CD4-positive, CD25-positive, alpha-beta regulatory T cell (primary cell): ENCODE results near the gene UBR7. TPM values are rescaled to one million over a fixed set of nuclear protein-coding genes. Genes with fewer than 3 reads are reported as not detected.
"Not testable (repeated sequence)": the region's sequence is repeated elsewhere in the genome, so short reads cannot be mapped to it uniquely, and the experiment has no call there.

Experiments used
- ATAC-seq, 2 donors: fragments of 150-1000 bp; cut with Tn5 transposase; one replicate each; pipeline ENCODE4 v1.10.0; 2021; ENCODE audit warnings: low read depth in 2 of 2, moderate number of reproducible peaks in 2 of 2, moderate library complexity in 1 of 2
- DNase-seq, 3 donors: peaks; one replicate each; pipeline versions ENCODE4 v3.0.0 to v3.0.0-alpha.2; 2012 to 2022; ENCODE audit warnings: mixed read lengths in 1 of 3
- H3K27ac ChIP-seq: one replicate; pipeline ENCODE4 v1.7.0; 2013; ENCODE audit warnings: mild to moderate bottlenecking, low read length; ENCODE audit not compliant: insufficient read depth, poor library complexity, severe bottlenecking
- H3K27me3 ChIP-seq: one replicate; pipeline ENCODE4 v1.7.0; 2013; ENCODE audit warnings: low read length; ENCODE audit not compliant: control insufficient read depth, insufficient read depth
- H3K36me3 ChIP-seq: one replicate; pipeline ENCODE4 v1.7.0; 2013; ENCODE audit warnings: mild to moderate bottlenecking, low read length, moderate library complexity; ENCODE audit not compliant: control insufficient read depth, insufficient read depth
- H3K4me1 ChIP-seq: 2 replicates; pipeline ENCODE4 v1.7.0; 2013; ENCODE audit warnings: mild to moderate bottlenecking, low read length; ENCODE audit not compliant: insufficient read depth, control insufficient read depth, poor library complexity, severe bottlenecking
- H3K4me3 ChIP-seq: one replicate; pipeline ENCODE4 v1.7.0; 2013; ENCODE audit warnings: low read depth, mild to moderate bottlenecking, low read length, moderate library complexity
- H3K9me3 ChIP-seq, 2 experiments: 1 replicate in 1 of 2; 2 replicates in 1 of 2; pipeline ENCODE4 v1.7.0; 2013; ENCODE audit warnings: low read length in 2 of 2, mild to moderate bottlenecking in 1 of 2, moderate library complexity in 1 of 2; ENCODE audit not compliant: control insufficient read depth in 2 of 2
- H3K27ac Mint-ChIP-seq, 3 donors: one replicate each; pipeline ENCODE4 v1.8.0; 2020 to 2022; ENCODE audit warnings: mild to moderate bottlenecking in 3 of 3, mixed read lengths in 3 of 3, moderate library complexity in 2 of 3
- H3K27me3 Mint-ChIP-seq: one replicate; pipeline ENCODE4 v1.8.0; 2022; ENCODE audit warnings: mild to moderate bottlenecking, mixed read lengths
- H3K36me3 Mint-ChIP-seq: one replicate; pipeline ENCODE4 v1.8.0; 2020; ENCODE audit warnings: mixed read lengths
- H3K4me1 Mint-ChIP-seq, 4 donors: one replicate each; pipeline ENCODE4 v1.8.0; 2020 to 2022; ENCODE audit warnings: mixed read lengths in 4 of 4, mild to moderate bottlenecking in 1 of 4
- H3K4me3 Mint-ChIP-seq, 4 donors: one replicate each; pipeline ENCODE4 v1.8.0; 2020 to 2022; ENCODE audit warnings: mild to moderate bottlenecking in 4 of 4, mixed read lengths in 4 of 4, moderate library complexity in 3 of 4
- H3K9me3 Mint-ChIP-seq, 7 donors: one replicate each; pipeline ENCODE4 v1.8.0; 2020 to 2022; ENCODE audit warnings: mixed read lengths in 7 of 7, mild to moderate bottlenecking in 3 of 7, moderate library complexity in 2 of 7
- polyA plus RNA-seq, 4 donors: library from polyadenylated mRNA; unstranded; fragments of 300-500 nt; fragmentation: Illumina TruSeq; gene quantifications; one replicate each; pipeline ENCODE4 v1.2.3, GENCODE V29; 2021
- total RNA-seq: library from RNA; stranded (reverse); gene quantifications from one replicate; pipeline ENCODE4 v1.2.3, GENCODE V29; 2022

UBR7 gene
- total RNA-seq (13.2 TPM), polyA plus RNA-seq (10 to 100 TPM; 36.2 to 45.4 (median 38.2) TPM)

DNA sequence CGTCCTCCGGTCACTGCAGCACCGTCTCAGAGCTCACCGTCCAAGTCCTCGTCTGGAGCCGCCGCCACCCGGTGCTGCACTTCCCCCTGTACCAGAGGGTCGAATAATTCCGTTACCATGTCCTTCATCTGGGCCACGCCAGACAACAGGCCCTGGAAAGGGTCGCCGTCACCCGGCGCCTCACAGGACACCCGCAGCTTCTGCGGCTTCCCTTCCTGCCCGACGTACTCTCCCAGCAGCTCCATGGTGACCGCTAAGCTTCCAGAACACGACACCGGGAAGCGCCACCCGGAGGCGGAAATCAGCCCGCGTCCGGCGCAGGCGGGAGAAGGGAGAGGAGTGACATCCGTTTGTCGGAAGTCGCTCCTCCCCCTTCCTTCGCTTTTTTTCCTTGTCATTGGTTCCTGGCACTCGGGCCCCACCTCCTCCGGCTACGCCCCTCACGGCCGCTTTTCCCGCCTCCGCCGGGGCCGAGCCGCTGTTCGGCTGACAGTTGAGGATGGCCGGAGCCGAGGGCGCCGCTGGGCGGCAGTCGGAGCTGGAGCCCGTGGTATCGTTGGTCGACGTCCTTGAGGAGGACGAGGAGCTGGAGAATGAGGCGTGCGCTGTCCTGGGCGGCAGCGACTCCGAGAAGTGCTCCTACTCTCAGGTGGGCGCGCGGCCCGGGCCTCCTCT, at the start of gene UBR7, which contains the start of gene GON7:
Gene UBR7, plus strand, starts transcription at position 464 of the 675 bp plus-strand sequence. Its CDS starts 36 bp downstream, at position 500.
Gene GON7, minus strand, starts transcription at position 273 of the 675 bp plus-strand sequence. Its CDS starts 28 bp downstream, at position 245.
- Histone ChIP-seq H3K36me3 (peaks cover 9% of the 10 kb centered on the region), H3K27me3 (no peaks in the 10 kb centered on the region), H3K9me3 (no peaks in the 10 kb centered on the region), H3K4me3 (peak within 1 kb of the TSS; percentile 88), H3K4me1 (peaks cover 41% of the 10 kb centered on the region), H3K27ac (peak within 1 kb of the TSS; percentile 82)
- peaks cover 30 to 62% (median 46%) of the 10 kb centered on the region in 4 donors for H3K4me1 Mint-ChIP-seq
- peak within 1 kb of the TSS; percentile 83 to 95 (median 94) for H3K27ac Mint-ChIP-seq
- H3K36me3 Mint-ChIP-seq, result peaks cover 6% of the 10 kb centered on the region
- DNase-seq, result peak; percentile 85 to 94 (median 89)
- peak; percentile 95 to 96 for ATAC-seq
- H3K27me3 Mint-ChIP-seq, result no peaks in the 10 kb centered on the region
- no peaks in the 10 kb centered on the region for H3K9me3 Mint-ChIP-seq
- H3K4me3 Mint-ChIP-seq, result peak within 1 kb of the TSS; percentile 94 to 99 (median 96)

- H3K27me3 Mint-ChIP-seq, H3K4me1 ChIP-seq, H3K9me3 ChIP-seq, H3K4me3 ChIP-seq, H3K9me3 Mint-ChIP-seq, H3K27me3 ChIP-seq, H3K36me3 Mint-ChIP-seq, H3K27ac ChIP-seq, H3K27ac Mint-ChIP-seq, H3K4me3 Mint-ChIP-seq, H3K36me3 ChIP-seq, ATAC-seq, DNase-seq, H3K4me1 Mint-ChIP-seq: not testable (repeated sequence)
Observed at GRCh38 chr14:93158349-93158748, 48.7 kb upstream of the UBR7 start.

DNA sequence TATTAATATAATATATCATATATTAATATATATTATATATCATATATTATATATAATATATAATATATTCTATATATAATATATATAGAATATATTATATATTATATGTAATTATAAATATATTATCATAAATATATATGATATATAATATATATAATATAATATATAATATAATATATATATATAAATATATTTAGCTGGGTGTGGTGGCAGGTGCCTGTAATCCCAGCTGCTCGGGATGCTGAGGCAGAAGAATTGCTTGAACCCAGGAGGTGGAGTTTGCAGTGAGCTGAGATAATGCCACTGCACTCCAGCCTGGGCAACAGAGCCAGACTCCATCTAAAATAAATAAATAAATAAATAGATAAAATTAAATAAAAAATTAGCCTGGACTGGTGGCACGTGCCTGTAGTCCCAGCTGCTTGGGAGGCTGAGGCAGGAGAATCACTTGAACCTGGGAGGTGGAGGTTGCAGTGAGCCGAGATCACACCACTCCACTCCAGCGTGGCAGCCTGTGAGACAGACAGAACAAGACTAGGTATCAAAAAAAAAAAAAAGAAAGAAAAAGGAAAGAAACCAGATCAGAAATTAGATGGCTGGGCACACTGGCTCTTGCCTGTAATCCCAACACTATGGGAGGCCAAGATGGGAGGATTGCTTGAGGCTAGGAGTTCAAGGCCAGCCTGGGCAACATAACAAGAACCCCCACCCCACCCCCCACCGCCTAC, 47.3 kb upstream of the UBR7 start:
- H3K27ac ChIP-seq, H3K9me3 ChIP-seq, H3K36me3 ChIP-seq, H3K4me1 Mint-ChIP-seq, H3K4me3 ChIP-seq, H3K4me1 ChIP-seq, H3K36me3 Mint-ChIP-seq, ATAC-seq, H3K9me3 Mint-ChIP-seq, H3K27me3 ChIP-seq, H3K4me3 Mint-ChIP-seq, H3K27ac Mint-ChIP-seq, DNase-seq, H3K27me3 Mint-ChIP-seq: not testable (repeated sequence)

- no peak for ATAC-seq
- no peak overlapping the region for H3K4me3 Mint-ChIP-seq
Observed at GRCh38 chr14:93160353-93160801, 46.7 kb upstream of the UBR7 start.

GRCh38 chr14:93161411-93161940, 45.6 kb upstream of the UBR7 start:
- no peaks in the 10 kb centered on the region for H3K9me3 ChIP-seq
- Mint-ChIP-seq H3K9me3 (no peaks in the 10 kb centered on the region), H3K4me3 (no peak overlapping the region), H3K4me1 (peaks cover 0 to 9% (median 0%) of the 10 kb centered on the region in 4 donors), H3K27me3 (peaks cover 6% of the 10 kb centered on the region), H3K27ac (no peak overlapping the region), H3K36me3 (no peaks in the 10 kb centered on the region)
- H3K27ac ChIP-seq, result no peak overlapping the region
- H3K27me3 ChIP-seq, result no peaks in the 10 kb centered on the region
- no peaks in the 10 kb centered on the region for H3K36me3 ChIP-seq
- DNase-seq (no peak), ATAC-seq (no peak)
- no peaks in the 10 kb centered on the region for H3K4me1 ChIP-seq
- no peak overlapping the region for H3K4me3 ChIP-seq

More at GRCh38 chr14:93160353-93160801, 46.7 kb upstream of the UBR7 start:
- H3K27me3 ChIP-seq, result no peaks in the 10 kb centered on the region
- no peaks in the 10 kb centered on the region for H3K9me3 ChIP-seq
- H3K36me3 ChIP-seq, result no peaks in the 10 kb centered on the region
- Mint-ChIP-seq H3K27me3 (peaks cover 6% of the 10 kb centered on the region), H3K36me3 (no peaks in the 10 kb centered on the region), H3K4me1 (peaks cover 0 to 10% (median 0%) of the 10 kb centered on the region in 4 donors), H3K9me3 (no peaks in the 10 kb centered on the region), H3K27ac (peak overlapping the region in 1 of 3 donors; percentile 14)
- no peak overlapping the region for H3K4me3 ChIP-seq
- no peaks in the 10 kb centered on the region for H3K4me1 ChIP-seq
- H3K27ac ChIP-seq, result no peak overlapping the region
- peak in 1 of 3 donors; percentile 23 for DNase-seq

GRCh38 chr14:93163564-93163963, 43.5 kb upstream of the UBR7 start:
- Mint-ChIP-seq H3K9me3 (no peaks in the 10 kb centered on the region), H3K36me3 (no peaks in the 10 kb centered on the region), H3K4me3 (no peak overlapping the region), H3K27ac (no peak overlapping the region), H3K4me1 (no peaks in the 10 kb centered on the region), H3K27me3 (peaks cover 4% of the 10 kb centered on the region)
- H3K36me3 ChIP-seq, result no peaks in the 10 kb centered on the region
- no peak overlapping the region for H3K4me3 ChIP-seq
- no peaks in the 10 kb centered on the region for H3K9me3 ChIP-seq
- no peaks in the 10 kb centered on the region for H3K4me1 ChIP-seq
- no peak overlapping the region for H3K27ac ChIP-seq
- no peak for ATAC-seq
- no peak for DNase-seq
- no peaks in the 10 kb centered on the region for H3K27me3 ChIP-seq

GRCh38 chr14:93165271-93166265, 41.5 kb upstream of the UBR7 start:
- not testable (repeated sequence) for H3K27ac ChIP-seq, H3K4me3 ChIP-seq

More at GRCh38 chr14:93165271-93166265, 41.5 kb upstream of the UBR7 start:
- not testable (repeated sequence) for DNase-seq, H3K4me3 Mint-ChIP-seq, H3K4me1 ChIP-seq, H3K4me1 Mint-ChIP-seq, H3K9me3 ChIP-seq, H3K27me3 ChIP-seq, H3K27ac Mint-ChIP-seq, H3K27me3 Mint-ChIP-seq, H3K36me3 Mint-ChIP-seq, H3K9me3 Mint-ChIP-seq, H3K36me3 ChIP-seq, ATAC-seq
